Gastrocnemius medialis (tissue), 4 donors: ENCODE data around the gene KIR3DL1. TPM values are rescaled to one million over a fixed set of nuclear protein-coding genes. Genes with fewer than 3 reads are reported as not detected.
"Not testable (repeated sequence)": the region's sequence is repeated elsewhere in the genome, so short reads cannot be mapped to it uniquely, and the experiment has no call there.

ENCODE experiments used
- ATAC-seq, 2 donors: fragments of 150-250 bp; one replicate each; pipeline ENCODE4 v1.9.1; 2016
- DNase-seq, 2 donors: peaks; one replicate each; pipeline ENCODE4 v3.0.0-alpha.2; 2019
- H3K27ac ChIP-seq, 4 donors: fragments of 200-600 bp; sonication (generic); 1 replicate in 1 of 4; 2 replicates in 3 of 4; pipeline ENCODE4 v1.5.1; 2016 to 2018; ENCODE audit warnings: mild to moderate bottlenecking in 2 of 4, moderate library complexity in 1 of 4
- H3K27me3 ChIP-seq, 3 donors: fragments of 200-600 bp; sonication (generic) in 2 of 3; 1 replicate in 1 of 3; 2 replicates in 2 of 3; pipeline versions ENCODE4 v1.5.1 to v1.6.0; 2016 to 2019; ENCODE audit warnings: mild to moderate bottlenecking in 1 of 3, moderate library complexity in 1 of 3
- H3K36me3 ChIP-seq, 2 donors: fragments of 200-600 bp; sonication (generic) in 1 of 2; one replicate each; pipeline ENCODE4 v1.5.1; 2017 to 2018
- H3K4me1 ChIP-seq, 2 donors: fragments of 200-600 bp; sonication (generic) in 1 of 2; one replicate each; pipeline ENCODE4 v1.5.1; 2016 to 2017; ENCODE audit warnings: mild to moderate bottlenecking in 2 of 2
- H3K4me3 ChIP-seq, 4 donors: fragments of 200-600 bp; sonication (generic) in 3 of 4; 1 replicate in 1 of 4; 2 replicates in 3 of 4; pipeline ENCODE4 v1.5.1; 2016 to 2019; ENCODE audit warnings: mild to moderate bottlenecking in 2 of 4
- H3K9me3 ChIP-seq, 3 donors: fragments of 200-600 bp; sonication (generic) in 2 of 3; 1 replicate in 1 of 3; 2 replicates in 2 of 3; pipeline ENCODE4 v1.5.1; 2016 to 2019
- POLR2A ChIP-seq, 2 donors: fragments of 450-650 bp; IDR thresholded peaks; one replicate each; pipeline ENCODE4 v1.6.1; 2017; ENCODE audit warnings: antibody characterized with exemption in 2 of 2, mild to moderate bottlenecking in 2 of 2, moderate library complexity in 2 of 2
- in situ Hi-C, 4 donors: fragments of 200-750 bp; cut with MboI; loops; one replicate each; pipeline versions ENCODE4 v1.15.0 to v1.8.0; 2017; ENCODE audit warnings: low sequenced_read_pairs in 4 of 4
- intact Hi-C: fragments of 100-400 bp; cut with DNase I; formaldehyde crosslinking; loops from one replicate; pipeline ENCODE4 v1.15.1; 2023; ENCODE audit warnings: low total_unique reads
- total RNA-seq, 4 donors: library from RNA; depleted of rRNA; stranded (reverse); fragments of >200 nt; gene quantifications; one replicate each; pipeline versions ENCODE4 v1.1.0 to v1.2.3, GENCODE V29; 2016
- TF ChIP-seq, protein P1 (sequence below), 5 experiments: fragments of 450-650 bp in 3 of 5; fragments of 200-600 bp in 2 of 5; sonication (generic) in 2 of 5; IDR thresholded peaks in 4 of 5; conservative IDR thresholded peaks in 1 of 5; 1 replicate in 4 of 5; 2 replicates in 1 of 5; pipeline ENCODE4 v1.5.1; 2016 to 2019; ENCODE audit warnings: antibody characterized with exemption in 5 of 5, mild to moderate bottlenecking in 3 of 5, moderate library complexity in 3 of 5

Gene KIR3DL1
- total RNA-seq, 4 donors from 2014 or later: 0.36 TPM; not detected in 3

- in situ Hi-C loops, intact Hi-C loops: not testable (repeated sequence)
Observed at GRCh38 chr19:54850061-54850640, 33.9 kb downstream of the KIR3DL1 start, which contains the start of gene KIR3DL2. Gene KIR3DL2 (plus strand): TSS chr19:54850443. CDS start chr19:54850476, 33 bp downstream.

GRCh38 chr19:54850930-54851329, 34.7 kb downstream of the KIR3DL1 start:
- DNase-seq (no peak), ATAC-seq (no peak)
- no peaks in the 10 kb centered on the region for H3K36me3 ChIP-seq
- H3K27ac ChIP-seq: no peak overlapping the region
- H3K9me3 ChIP-seq: no peaks in the 10 kb centered on the region
- intact Hi-C loops (no loop called here), in situ Hi-C loops (no loop called here)
- H3K27me3 ChIP-seq: no peaks in the 10 kb centered on the region
- H3K4me3 ChIP-seq: no peak overlapping the region
- no peaks in the 10 kb centered on the region for H3K4me1 ChIP-seq
- TF ChIP-seq POLR2A (IDR thresholded peaks at IDR 0.05): no peak

More at GRCh38 chr19:54850061-54850640, 33.9 kb downstream of the KIR3DL1 start, which contains the start of gene KIR3DL2:
- not testable (repeated sequence) for H3K27ac ChIP-seq, H3K4me3 ChIP-seq, DNase-seq, ATAC-seq, H3K9me3 ChIP-seq, H3K27me3 ChIP-seq, H3K36me3 ChIP-seq, H3K4me1 ChIP-seq

- Histone ChIP-seq H3K4me1 (no peaks in the 10 kb centered on the region), H3K36me3 (no peaks in the 10 kb centered on the region), H3K27me3 (no peaks in the 10 kb centered on the region), H3K9me3 (no peaks in the 10 kb centered on the region), H3K4me3 (no peak overlapping the region), H3K27ac (no peak overlapping the region)
- no peak for ATAC-seq
- DNase-seq: no peak
- no peak for TF ChIP-seq POLR2A (IDR thresholded peaks at IDR 0.05)
- TF ChIP-seq, protein P1, sequence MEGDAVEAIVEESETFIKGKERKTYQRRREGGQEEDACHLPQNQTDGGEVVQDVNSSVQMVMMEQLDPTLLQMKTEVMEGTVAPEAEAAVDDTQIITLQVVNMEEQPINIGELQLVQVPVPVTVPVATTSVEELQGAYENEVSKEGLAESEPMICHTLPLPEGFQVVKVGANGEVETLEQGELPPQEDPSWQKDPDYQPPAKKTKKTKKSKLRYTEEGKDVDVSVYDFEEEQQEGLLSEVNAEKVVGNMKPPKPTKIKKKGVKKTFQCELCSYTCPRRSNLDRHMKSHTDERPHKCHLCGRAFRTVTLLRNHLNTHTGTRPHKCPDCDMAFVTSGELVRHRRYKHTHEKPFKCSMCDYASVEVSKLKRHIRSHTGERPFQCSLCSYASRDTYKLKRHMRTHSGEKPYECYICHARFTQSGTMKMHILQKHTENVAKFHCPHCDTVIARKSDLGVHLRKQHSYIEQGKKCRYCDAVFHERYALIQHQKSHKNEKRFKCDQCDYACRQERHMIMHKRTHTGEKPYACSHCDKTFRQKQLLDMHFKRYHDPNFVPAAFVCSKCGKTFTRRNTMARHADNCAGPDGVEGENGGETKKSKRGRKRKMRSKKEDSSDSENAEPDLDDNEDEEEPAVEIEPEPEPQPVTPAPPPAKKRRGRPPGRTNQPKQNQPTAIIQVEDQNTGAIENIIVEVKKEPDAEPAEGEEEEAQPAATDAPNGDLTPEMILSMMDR (IDR thresholded peaks at IDR 0.05 in 4 of 5, conservative IDR thresholded peaks at IDR 0.05 in 1 of 5): no peak
- intact Hi-C loops (no loop called here), in situ Hi-C loops (no loop called here)
Observed at GRCh38 chr19:54851353-54851752, 35.1 kb downstream of the KIR3DL1 start.

GRCh38 chr19:54855241-54855640, 39.0 kb downstream of the KIR3DL1 start:
- intact Hi-C loops, H3K36me3 ChIP-seq, in situ Hi-C loops, H3K27me3 ChIP-seq, H3K9me3 ChIP-seq, H3K4me3 ChIP-seq, DNase-seq, ATAC-seq, H3K4me1 ChIP-seq, H3K27ac ChIP-seq: not testable (repeated sequence)

DNA sequence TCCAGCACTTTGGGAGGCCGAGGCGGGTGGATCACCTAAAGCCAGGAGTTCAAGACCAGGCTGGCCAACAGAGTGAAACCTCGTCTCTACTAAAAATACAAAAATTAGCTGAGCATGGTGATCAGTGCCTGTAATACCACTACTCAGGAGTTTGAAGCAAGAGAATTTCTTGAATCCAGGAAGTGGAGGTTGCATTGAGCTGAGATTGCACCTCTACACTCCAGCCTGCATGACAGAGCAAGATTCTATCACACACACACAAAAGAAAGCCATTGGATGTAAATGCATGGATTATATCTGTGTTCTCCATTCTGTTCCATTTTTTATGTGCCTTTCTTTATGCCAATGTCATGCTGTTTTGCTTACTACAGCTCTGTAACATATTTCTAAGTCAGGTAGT, 42.2 kb downstream of the KIR3DL1 start:
- H3K36me3 ChIP-seq, H3K4me3 ChIP-seq, ATAC-seq, H3K4me1 ChIP-seq, H3K27me3 ChIP-seq, H3K9me3 ChIP-seq, H3K27ac ChIP-seq, intact Hi-C loops, DNase-seq, in situ Hi-C loops: not testable (repeated sequence)

DNA sequence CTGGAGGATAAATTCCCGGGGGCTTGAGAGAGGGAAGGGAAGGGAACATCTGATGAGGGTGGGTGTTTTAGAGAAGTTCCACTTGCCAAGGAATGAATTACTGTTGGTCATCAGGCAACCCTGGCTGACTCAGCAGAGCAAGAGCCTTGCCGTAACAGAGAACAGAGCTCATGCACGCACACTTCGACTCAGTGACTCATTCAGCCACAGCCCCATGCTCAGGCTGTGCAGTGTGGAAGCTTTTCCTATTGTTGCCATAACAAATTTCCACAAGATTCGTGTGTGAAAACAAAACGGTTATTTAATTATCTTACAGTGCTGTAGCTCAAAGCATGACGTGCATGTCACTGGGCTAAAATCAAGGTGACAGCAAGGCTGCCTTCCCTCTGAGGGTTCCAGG, 43.2 kb downstream of the KIR3DL1 start:
- H3K27me3 ChIP-seq, H3K4me1 ChIP-seq, H3K27ac ChIP-seq, in situ Hi-C loops, H3K4me3 ChIP-seq, ATAC-seq, H3K9me3 ChIP-seq, DNase-seq, intact Hi-C loops, H3K36me3 ChIP-seq: not testable (repeated sequence)

- H3K4me1 ChIP-seq, in situ Hi-C loops, H3K27me3 ChIP-seq, DNase-seq, H3K9me3 ChIP-seq, H3K36me3 ChIP-seq, intact Hi-C loops, H3K27ac ChIP-seq, H3K4me3 ChIP-seq, ATAC-seq: not testable (repeated sequence)
Observed at GRCh38 chr19:54863459-54863858, 47.2 kb downstream of the KIR3DL1 start.

GRCh38 chr19:54871696-54872095, 55.4 kb downstream of the KIR3DL1 start:
- H3K4me3 ChIP-seq: no peak overlapping the region
- H3K27ac ChIP-seq: no peak overlapping the region
- TF ChIP-seq, protein P1 (IDR thresholded peaks at IDR 0.05 in 4 of 5, conservative IDR thresholded peaks at IDR 0.05 in 1 of 5): no peak
- TF ChIP-seq POLR2A (IDR thresholded peaks at IDR 0.05): no peak
- no peak for DNase-seq
- H3K4me1 ChIP-seq: no peaks in the 10 kb centered on the region
- no peaks in the 10 kb centered on the region for H3K27me3 ChIP-seq
- no peaks in the 10 kb centered on the region for H3K9me3 ChIP-seq
- no peaks in the 10 kb centered on the region for H3K36me3 ChIP-seq
- in situ Hi-C loops: no loop called here
- ATAC-seq: no peak
- intact Hi-C loops: no loop called here
